Coronary artery (tissue), 2 donors: ENCODE results near the gene FBL.

Experiments
- DNase-seq: peaks from one replicate; pipeline ENCODE4 v3.0.0-alpha.2; 2017; ENCODE audit warnings: low spot score
- H3K27ac ChIP-seq, 2 donors: fragments of 200-600 bp; sonication (generic); one replicate each; pipeline ENCODE4 v1.5.1; 2016 to 2019
- H3K4me3 ChIP-seq: fragments of 200-600 bp; sonication (generic); 2 replicates; pipeline ENCODE4 v1.5.1; 2016; ENCODE audit warnings: mild to moderate bottlenecking, moderate library complexity
- CTCF ChIP-seq: fragments of 200-600 bp; sonication (generic); IDR thresholded peaks from one replicate; pipeline ENCODE4 v1.5.1; 2019; ENCODE audit warnings: antibody characterized with exemption

The FBL gene

DNA sequence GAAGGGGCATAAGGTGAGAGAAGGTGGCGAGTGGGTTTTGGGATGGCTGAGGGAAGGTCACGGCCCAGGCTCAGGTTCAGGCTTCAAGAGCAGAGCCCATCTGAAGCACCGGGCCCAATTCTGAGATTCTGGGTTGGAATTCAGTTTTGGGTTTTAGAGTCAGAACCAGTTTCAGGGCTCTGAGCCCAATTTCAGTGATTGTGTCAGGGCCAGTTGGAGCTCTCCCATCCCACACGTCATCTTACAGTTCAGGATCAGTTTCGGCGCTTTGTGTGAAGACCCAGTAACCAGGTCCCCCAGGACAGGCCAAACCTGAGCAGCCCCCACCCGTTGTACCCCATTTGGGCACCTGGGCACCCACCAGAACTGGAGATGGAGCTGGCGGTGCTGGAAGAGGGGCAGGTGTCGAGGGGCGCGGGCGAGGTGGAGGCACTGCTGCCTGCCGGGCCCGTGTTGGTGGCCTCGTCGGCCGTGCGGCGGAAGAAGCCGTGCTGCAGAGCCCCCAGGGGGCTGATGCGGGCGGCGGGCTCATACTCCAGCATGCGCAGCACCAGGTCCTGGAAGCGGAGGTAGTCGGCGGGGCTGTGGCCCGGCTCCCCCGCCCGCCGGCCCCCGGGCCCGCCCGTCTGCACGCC is 19.8 kb downstream of the FBL start:
- H3K27ac ChIP-seq: no peak overlapping the region
- TF ChIP-seq CTCF: no peak
- no peak overlapping the region for H3K4me3 ChIP-seq
- no peak for DNase-seq

DNA sequence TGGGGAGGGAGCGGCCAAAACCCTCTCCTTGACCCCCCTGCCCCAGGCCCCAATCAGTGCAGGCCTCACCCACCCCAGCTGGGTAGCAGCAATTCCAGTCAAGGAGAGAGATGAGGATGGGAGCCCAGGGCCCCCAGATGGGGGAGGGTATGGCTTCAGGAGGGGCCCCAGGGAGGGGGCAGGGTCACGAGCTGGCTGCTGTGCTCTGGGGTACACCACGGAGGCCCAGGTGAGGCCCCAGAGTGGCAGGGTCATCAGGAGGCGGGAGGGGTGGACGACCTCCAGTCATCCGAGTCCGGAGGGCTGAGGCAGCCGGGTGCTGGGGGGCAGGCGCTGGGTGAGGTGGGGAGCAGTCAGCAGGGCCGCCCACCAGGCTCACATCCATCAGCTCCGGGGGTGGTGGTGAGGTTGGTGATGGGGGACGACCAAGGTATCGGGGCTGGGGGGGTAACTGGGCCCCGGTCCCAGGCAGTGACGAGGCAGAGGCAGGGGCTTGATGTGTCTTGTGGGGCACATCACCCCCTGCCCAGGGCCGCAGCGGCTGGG is 20.6 kb downstream of the FBL start:
- DNase-seq: no peak
- no peak overlapping the region for H3K27ac ChIP-seq

GRCh38 chr19:39825093-39825463 is 21.1 kb downstream of the FBL start:
- H3K27ac ChIP-seq: peak overlapping the region; percentile 21 to 67
- TF ChIP-seq CTCF: no peak
- no peak for DNase-seq
- peak overlapping the region; percentile 5 for H3K4me3 ChIP-seq

More for the DNA sequence above, 20.6 kb downstream of the FBL start:
- TF ChIP-seq CTCF: no peak
- H3K4me3 ChIP-seq: no peak overlapping the region

GRCh38 chr19:39824143-39825092 is 21.8 kb downstream of the FBL start:
- Histone ChIP-seq H3K27ac (peak overlapping the region; percentile 21 to 81), H3K4me3 (peak overlapping the region; percentile 86)
- peak; percentile 94 for DNase-seq
- no peak for TF ChIP-seq CTCF

DNA sequence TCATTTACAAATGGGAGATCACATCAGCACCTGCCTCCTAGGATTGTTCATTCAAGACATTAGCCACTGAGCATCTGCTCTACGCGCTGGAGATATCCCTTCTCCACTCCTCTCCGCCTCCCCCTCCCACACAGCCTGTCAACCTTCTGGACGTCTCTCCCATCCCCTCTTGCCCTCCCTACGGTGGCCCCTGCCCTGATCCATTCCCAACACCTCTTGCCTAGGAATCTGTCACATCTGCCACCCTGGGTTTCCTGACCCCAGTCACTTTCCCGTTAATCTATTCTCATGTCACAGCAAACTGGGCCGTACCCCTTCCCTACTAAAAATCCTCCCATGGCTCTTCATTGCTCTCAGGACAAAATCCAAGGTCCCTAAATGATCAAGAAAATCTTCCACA is 22.5 kb downstream of the FBL start:
- Histone ChIP-seq H3K27ac (no peak overlapping the region), H3K4me3 (peak overlapping the region; percentile 86)
- no peak for TF ChIP-seq CTCF
- DNase-seq: no peak

DNA sequence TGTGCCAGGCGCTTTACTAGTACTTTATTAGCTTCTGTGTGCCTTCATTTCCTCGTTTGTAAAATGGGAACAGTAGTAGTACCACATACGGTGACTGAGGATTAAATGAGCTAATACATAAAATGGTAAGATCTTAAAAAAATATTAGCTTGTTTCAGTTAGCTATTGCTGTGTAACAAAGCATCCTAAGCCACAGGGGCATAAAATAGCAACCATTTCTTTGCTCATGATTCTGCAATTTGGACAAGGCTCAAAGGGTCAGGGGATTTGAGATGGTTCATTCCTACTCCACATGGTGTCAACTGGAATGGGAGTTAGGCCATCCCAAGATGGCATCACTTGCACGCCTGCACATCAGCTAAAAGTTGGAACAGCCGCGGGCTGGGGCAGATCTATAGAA is 25.5 kb downstream of the FBL start:
- H3K4me3 ChIP-seq: no peak overlapping the region
- TF ChIP-seq CTCF: no peak
- H3K27ac ChIP-seq: no peak overlapping the region
- no peak for DNase-seq
